Vagina (tissue), 2 donors: ENCODE results near the gene GATD1. TPM values are rescaled to one million over a fixed set of nuclear protein-coding genes. Genes with fewer than 3 reads are reported as not detected.

Source experiments
- DNase-seq, 2 donors: peaks; one replicate each; pipeline ENCODE4 v3.0.0-alpha.2; 2017; ENCODE audit errors: extremely low spot score in 2 of 2
- H3K27ac ChIP-seq: fragments of 200-600 bp; sonication (generic); one replicate; pipeline ENCODE4 v1.5.1; 2019
- H3K27me3 ChIP-seq: fragments of 200-600 bp; sonication (generic); one replicate; pipeline ENCODE4 v1.5.1; 2019
- H3K36me3 ChIP-seq, 2 donors: fragments of 200-600 bp; sonication (generic); one replicate each; pipeline ENCODE4 v1.5.1; 2017 to 2019
- H3K4me1 ChIP-seq: fragments of 200-600 bp; sonication (generic); one replicate; pipeline ENCODE4 v1.5.1; 2019
- H3K4me3 ChIP-seq, 2 donors: fragments of 200-600 bp; sonication (generic); 1 replicate in 1 of 2; 2 replicates in 1 of 2; pipeline ENCODE4 v1.5.1; 2016 to 2019
- H3K9me3 ChIP-seq: fragments of 200-600 bp; sonication (generic); one replicate; pipeline ENCODE4 v1.5.1; 2019
- CTCF ChIP-seq, 3 experiments: fragments of 450-650 bp in 2 of 3; fragments of 200-600 bp in 1 of 3; sonication (generic) in 1 of 3; IDR thresholded peaks; one replicate each; pipeline ENCODE4 v1.5.1; 2017 to 2019; ENCODE audit warnings: antibody characterized with exemption in 3 of 3, mild to moderate bottlenecking in 2 of 3, moderate library complexity in 2 of 3
- POLR2A ChIP-seq, 2 donors: fragments of 450-650 bp; IDR thresholded peaks; one replicate each; pipeline ENCODE4 v1.6.1; 2017; ENCODE audit warnings: antibody characterized with exemption in 2 of 2, mild to moderate bottlenecking in 2 of 2, moderate library complexity in 2 of 2
- POLR2AphosphoS5 ChIP-seq, 2 donors: sonication (generic); formaldehyde crosslinking; IDR thresholded peaks; one replicate each; pipeline ENCODE4 v1.9.0; 2017; ENCODE audit warnings: antibody characterized with exemption in 2 of 2, mild to moderate bottlenecking in 2 of 2, low read depth in 1 of 2; ENCODE audit not compliant: insufficient read depth in 1 of 2
- intact Hi-C: fragments of 100-400 bp; cut with DNase I; formaldehyde crosslinking; loops from one replicate; pipeline ENCODE4 v1.15.1; 2023
- total RNA-seq: library from RNA; depleted of rRNA; stranded (reverse); fragments of >200 nt; gene quantifications from one replicate; pipeline ENCODE4 v1.2.3, GENCODE V29; 2016

Gene GATD1
- total RNA-seq, 1 donor from 2014 or later: 33.4 TPM

DNA sequence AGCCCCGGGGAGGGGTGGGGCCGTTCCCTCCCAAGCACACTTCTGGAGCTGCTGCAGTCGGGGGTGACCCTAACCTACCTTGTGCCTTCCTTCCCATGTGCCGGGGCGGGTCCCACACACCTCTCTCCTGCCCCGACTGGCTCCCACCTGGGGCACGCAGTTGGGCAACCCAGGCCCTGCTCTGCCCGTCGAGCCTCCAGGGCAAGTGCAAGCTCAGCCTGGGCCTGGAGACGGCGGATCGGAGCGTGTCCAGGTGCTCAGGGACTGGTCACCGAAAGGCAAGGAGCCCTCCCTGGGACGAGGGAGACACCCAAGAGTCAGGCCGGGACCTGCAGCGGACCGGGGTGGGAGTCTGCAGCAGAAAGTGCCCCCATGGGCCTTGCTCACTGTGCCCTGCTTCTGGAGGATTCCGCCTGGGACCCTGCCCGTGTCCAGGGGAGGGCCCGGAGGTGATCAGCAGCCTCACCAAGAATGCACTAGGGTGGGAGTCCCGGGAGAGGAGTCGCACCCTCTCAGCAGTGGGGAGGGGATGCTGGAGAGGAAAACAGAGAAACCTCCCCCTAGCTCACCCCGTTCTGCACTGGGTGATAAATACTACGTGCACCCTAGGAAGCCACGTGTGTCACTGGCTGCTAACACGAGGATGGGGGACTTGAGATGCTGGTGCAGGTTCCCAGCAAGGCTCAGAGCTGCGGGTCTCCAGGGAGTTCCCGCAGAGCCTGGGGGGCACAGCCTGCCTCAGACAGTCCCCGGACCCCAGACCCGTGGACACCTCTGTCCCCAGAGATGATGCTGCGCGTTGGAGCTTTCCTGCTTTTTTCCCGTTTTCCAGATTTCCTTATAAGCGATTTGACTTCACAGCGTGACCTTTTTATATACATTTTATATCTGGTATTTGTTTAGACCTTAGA lies 5.2 kb upstream of the GATD1 start:
- no peak overlapping the region for H3K27ac ChIP-seq
- H3K4me1 ChIP-seq: peaks cover 32% of the 10 kb centered on the region

DNA sequence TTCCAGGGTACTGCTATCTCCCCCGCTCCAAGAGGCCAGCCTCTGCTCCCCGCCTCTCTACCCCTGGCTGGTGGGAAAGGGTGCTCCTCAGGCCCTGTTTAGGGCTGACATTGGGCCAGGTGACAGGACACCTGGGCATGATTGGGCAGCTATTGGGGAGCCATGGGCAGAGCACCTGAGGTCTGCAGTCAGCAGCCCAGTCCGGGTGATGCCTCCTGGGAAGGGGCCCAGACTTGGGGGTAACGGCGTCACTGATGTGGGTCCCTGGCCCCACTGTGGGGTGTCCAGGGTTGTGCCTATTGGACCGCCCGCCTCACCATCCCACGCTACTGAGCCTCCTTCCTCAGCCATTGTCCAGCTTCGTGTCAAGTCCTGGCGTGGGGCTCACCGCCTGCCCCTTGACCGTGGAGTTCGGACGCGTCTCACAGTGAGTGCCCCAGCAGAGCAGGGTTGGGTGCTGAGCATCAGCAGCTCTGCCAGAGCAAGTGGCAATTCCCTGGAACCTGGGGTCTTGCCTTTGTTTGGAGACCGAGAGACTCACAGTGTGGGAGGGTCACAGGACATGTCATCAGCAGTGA lies 2.8 kb upstream of the GATD1 start:
- intact Hi-C loops: no loop called here
- Histone ChIP-seq H3K4me3 (no peak overlapping the region), H3K36me3 (no peaks in the 10 kb centered on the region), H3K27ac (no peak overlapping the region), H3K4me1 (peaks cover 51% of the 10 kb centered on the region), H3K9me3 (no peaks in the 10 kb centered on the region), H3K27me3 (no peaks in the 10 kb centered on the region)
- TF ChIP-seq POLR2A (IDR thresholded peaks at IDR 0.05) (no peak), POLR2AphosphoS5 (IDR thresholded peaks at IDR 0.05; ENCODE audit: insufficient read depth in 1 of 2, low read depth in 1 of 2) (no peak), CTCF (IDR thresholded peaks at IDR 0.05) (no peak)
- no peak for DNase-seq

More for the DNA sequence above, 5.2 kb upstream of the GATD1 start:
- intact Hi-C loops: no loop called here
- H3K4me3 ChIP-seq: no peak overlapping the region
- no peak for TF ChIP-seq POLR2AphosphoS5 (IDR thresholded peaks at IDR 0.05; ENCODE audit: insufficient read depth in 1 of 2, low read depth in 1 of 2)
- no peak for TF ChIP-seq POLR2A (IDR thresholded peaks at IDR 0.05)
- no peak for TF ChIP-seq CTCF (IDR thresholded peaks at IDR 0.05)
- H3K27me3 ChIP-seq: no peaks in the 10 kb centered on the region
- DNase-seq: no peak
- no peaks in the 10 kb centered on the region for H3K9me3 ChIP-seq
- no peaks in the 10 kb centered on the region for H3K36me3 ChIP-seq

GRCh38 chr11:778976-779954 lies 2.0 kb upstream of the GATD1 start:
- intact Hi-C loops: no loop called here
- H3K27me3 ChIP-seq: no peaks in the 10 kb centered on the region
- DNase-seq: no peak
- peaks cover 54% of the 10 kb centered on the region for H3K4me1 ChIP-seq
- no peak overlapping the region for H3K4me3 ChIP-seq
- H3K9me3 ChIP-seq: no peaks in the 10 kb centered on the region
- no peak overlapping the region for H3K27ac ChIP-seq
- TF ChIP-seq POLR2A (IDR thresholded peaks at IDR 0.05): no peak
- no peak for TF ChIP-seq CTCF (IDR thresholded peaks at IDR 0.05)
- no peak for TF ChIP-seq POLR2AphosphoS5 (IDR thresholded peaks at IDR 0.05; ENCODE audit: insufficient read depth in 1 of 2, low read depth in 1 of 2)
- H3K36me3 ChIP-seq: no peaks in the 10 kb centered on the region

DNA sequence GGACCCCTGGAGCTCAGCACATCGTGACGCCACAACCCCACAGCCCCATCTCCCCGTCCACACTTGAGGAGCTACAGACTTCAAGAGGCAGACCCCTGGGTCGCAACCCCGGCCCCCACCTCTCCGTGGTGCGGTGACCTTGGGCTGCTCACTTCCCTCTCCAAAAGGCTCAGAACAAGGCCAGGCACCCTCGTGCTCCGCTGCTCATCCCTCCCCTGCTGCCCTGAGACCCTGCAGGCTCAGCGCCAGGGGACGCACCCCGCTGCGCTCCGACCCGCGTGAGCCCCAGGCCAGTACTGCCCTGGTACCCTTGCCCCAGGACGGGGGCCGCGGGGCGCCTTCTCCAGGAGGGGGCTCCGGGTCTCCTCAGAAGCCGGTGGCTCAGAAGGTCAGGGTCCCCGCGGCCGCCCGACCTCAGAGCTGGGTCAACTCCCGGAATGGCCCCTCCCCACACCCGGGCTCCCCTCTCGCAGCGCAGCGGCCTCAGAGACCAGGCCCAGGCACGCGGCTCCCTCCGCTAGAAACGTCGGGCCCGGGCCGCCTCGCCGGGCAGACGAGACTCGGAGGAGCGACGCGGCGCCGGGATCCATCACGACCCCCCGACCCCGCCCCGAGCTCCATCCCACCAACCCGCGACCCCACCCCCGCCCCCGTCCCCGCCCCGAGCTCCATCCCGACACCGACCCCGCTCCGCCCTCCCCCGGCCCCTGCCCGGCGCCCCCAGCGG lies 563 bp downstream of the GATD1 start:
- H3K36me3 ChIP-seq: peaks cover 0 to 8% of the 10 kb centered on the region in 2 donors
- peak overlapping the region; percentile 87 for H3K27ac ChIP-seq
- intact Hi-C loops: no loop called here
- no peaks in the 10 kb centered on the region for H3K27me3 ChIP-seq
- TF ChIP-seq CTCF (IDR thresholded peaks at IDR 0.05): no peak
- no peak for TF ChIP-seq POLR2A (IDR thresholded peaks at IDR 0.05)
- TF ChIP-seq POLR2AphosphoS5 (IDR thresholded peaks at IDR 0.05; ENCODE audit: insufficient read depth in 1 of 2, low read depth in 1 of 2): peak in 1 of 2 donors; percentile 12
- H3K4me1 ChIP-seq: peaks cover 35% of the 10 kb centered on the region
- peak overlapping the region; percentile 80 to 96 for H3K4me3 ChIP-seq
- no peaks in the 10 kb centered on the region for H3K9me3 ChIP-seq
- DNase-seq: no peak
